WI38 (cell line): ENCODE results near the gene KNOP1.
A peak's percentile ranks its signal among the peaks of the same experiment; 100 is the strongest.

ENCODE experiments used
- H3K4me3 ChIP-seq: 2 replicates; pipeline ENCODE4 v1.5.1; 2011; ENCODE audit warnings: low read depth, mild to moderate bottlenecking, control low read depth, low read length
- CTCF ChIP-seq: IDR thresholded peaks from 2 replicates; pipeline ENCODE4 v1.5.1; 2012; ENCODE audit warnings: low read depth, mild to moderate bottlenecking, control low read depth, low read length

KNOP1 gene, protein sequence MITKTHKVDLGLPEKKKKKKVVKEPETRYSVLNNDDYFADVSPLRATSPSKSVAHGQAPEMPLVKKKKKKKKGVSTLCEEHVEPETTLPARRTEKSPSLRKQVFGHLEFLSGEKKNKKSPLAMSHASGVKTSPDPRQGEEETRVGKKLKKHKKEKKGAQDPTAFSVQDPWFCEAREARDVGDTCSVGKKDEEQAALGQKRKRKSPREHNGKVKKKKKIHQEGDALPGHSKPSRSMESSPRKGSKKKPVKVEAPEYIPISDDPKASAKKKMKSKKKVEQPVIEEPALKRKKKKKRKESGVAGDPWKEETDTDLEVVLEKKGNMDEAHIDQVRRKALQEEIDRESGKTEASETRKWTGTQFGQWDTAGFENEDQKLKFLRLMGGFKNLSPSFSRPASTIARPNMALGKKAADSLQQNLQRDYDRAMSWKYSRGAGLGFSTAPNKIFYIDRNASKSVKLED

GRCh38 chr16:19717741-19718623 is at the start of gene KNOP1, which contains the start of gene IQCK:
TSS of gene KNOP1 (minus strand) at chr16:19718227. CDS start at chr16:19715035, 3,192 bp downstream.
TSS of gene IQCK (plus strand) at chr16:19718271. CDS start at chr16:19718307, 36 bp downstream.
- H3K4me3 ChIP-seq = peak within 1 kb of the TSS; percentile 91
- TF ChIP-seq CTCF = no peak

- no peak overlapping the region for H3K4me3 ChIP-seq
- TF ChIP-seq CTCF = no peak
Measured at GRCh38 chr16:19767497-19767896, 49.5 kb upstream of the KNOP1 start.

- H3K4me3 ChIP-seq = no peak overlapping the region
- TF ChIP-seq CTCF = no peak
Measured at GRCh38 chr16:19766988-19767387, 49.0 kb upstream of the KNOP1 start.

DNA sequence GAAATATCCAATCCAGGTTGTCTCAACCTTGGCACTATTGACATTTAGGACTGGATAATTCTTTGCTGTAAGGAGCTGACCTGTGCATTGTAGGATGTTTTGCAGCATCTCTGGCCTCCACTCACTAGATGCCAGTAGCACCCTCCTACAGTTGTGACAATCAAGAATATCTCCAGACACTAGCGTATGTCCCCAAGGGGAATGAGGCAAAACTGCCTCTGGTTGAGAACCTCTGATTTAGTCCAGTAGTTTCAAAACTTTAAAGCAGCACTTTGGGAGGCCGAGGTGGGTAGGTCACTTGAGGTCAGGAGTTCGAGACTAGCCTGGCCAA is 48.5 kb upstream of the KNOP1 start:
- no peak overlapping the region for H3K4me3 ChIP-seq
- TF ChIP-seq CTCF = no peak

GRCh38 chr16:19765860-19766553 is 48.0 kb upstream of the KNOP1 start:
- no peak for TF ChIP-seq CTCF
- no peak overlapping the region for H3K4me3 ChIP-seq

DNA sequence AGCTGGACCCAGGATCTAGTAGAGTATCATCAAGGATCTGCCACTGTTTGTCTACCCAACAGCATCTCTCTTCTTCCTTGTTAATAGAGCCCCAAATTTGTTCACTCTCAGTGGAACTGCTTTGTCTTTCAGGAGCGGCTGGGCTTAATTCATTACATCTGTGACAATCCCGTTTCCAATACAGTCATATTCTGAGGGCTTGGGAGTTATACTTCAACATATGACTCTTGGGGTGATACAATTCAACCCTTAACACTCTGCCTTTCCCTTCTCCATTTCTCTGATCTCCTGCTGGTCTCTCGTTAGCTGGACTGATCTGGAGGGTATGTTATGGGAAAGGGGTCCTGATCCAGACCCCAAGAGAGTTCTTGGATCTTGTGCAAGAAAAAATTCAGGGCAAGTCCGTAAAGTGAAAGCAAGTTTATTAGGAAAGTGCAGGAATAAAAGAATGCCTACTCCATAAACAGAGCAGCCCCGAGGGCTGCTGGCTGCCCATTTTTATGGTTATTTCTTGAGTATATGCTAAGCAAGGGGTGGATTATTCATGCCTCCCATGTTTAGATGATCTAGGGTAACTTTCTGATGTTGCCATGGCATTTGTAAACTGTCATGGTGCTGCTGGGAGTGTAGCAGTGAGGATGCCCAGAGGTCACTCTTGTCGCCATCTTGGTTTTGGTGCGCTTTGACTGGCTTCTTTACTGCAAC is 42.5 kb upstream of the KNOP1 start:
- H3K4me3 ChIP-seq = no peak overlapping the region
- no peak for TF ChIP-seq CTCF
